ENCODE measurements around the gene GPSM1. TPM values are rescaled to one million over a fixed set of nuclear protein-coding genes. Genes with fewer than 3 reads are reported as not detected.

The GPSM1 gene
- total RNA-seq, 1 donor from 2014 or later = 1.9 TPM

DNA sequence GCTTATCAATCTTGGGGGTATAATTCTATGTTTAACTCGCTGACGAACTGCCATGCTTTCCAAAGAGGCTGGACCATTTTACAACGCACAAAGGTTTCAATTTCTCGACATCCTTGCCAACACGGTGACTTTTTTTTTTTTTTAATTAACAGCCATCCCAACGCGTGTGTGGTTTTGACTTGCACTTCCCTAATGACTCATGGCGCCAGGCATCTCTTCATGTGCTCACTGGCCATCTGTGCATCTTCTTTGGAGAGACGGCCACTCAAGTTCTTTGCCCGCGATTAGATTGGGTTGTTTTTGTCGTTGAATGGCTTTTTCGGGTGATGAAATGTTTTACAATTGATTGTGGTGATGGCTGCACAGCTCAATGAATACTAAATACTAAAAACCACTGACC is 58.7 kb downstream of the GPSM1 start:
- Mint-ChIP-seq H3K36me3 (ENCODE audit: low read depth) (peaks cover 75% of the 10 kb centered on the region), H3K27me3 (no peaks in the 10 kb centered on the region), H3K4me1 (no peaks in the 10 kb centered on the region), H3K27ac (no peak overlapping the region), H3K4me3 (no peak overlapping the region), H3K9me3 (no peaks in the 10 kb centered on the region)
- POLR2A ChIA-PET = no interaction called here
- CTCF ChIA-PET = no interaction called here
- DNase-seq (no peak), ATAC-seq (ENCODE audit: low read depth) (no peak)
- intact Hi-C loops (cut with micrococcal nuclease) = no loop called here
- TF ChIP-seq, protein P1, sequence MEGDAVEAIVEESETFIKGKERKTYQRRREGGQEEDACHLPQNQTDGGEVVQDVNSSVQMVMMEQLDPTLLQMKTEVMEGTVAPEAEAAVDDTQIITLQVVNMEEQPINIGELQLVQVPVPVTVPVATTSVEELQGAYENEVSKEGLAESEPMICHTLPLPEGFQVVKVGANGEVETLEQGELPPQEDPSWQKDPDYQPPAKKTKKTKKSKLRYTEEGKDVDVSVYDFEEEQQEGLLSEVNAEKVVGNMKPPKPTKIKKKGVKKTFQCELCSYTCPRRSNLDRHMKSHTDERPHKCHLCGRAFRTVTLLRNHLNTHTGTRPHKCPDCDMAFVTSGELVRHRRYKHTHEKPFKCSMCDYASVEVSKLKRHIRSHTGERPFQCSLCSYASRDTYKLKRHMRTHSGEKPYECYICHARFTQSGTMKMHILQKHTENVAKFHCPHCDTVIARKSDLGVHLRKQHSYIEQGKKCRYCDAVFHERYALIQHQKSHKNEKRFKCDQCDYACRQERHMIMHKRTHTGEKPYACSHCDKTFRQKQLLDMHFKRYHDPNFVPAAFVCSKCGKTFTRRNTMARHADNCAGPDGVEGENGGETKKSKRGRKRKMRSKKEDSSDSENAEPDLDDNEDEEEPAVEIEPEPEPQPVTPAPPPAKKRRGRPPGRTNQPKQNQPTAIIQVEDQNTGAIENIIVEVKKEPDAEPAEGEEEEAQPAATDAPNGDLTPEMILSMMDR (IDR thresholded peaks at IDR 0.05) = no peak

- ATAC-seq (ENCODE audit: low read depth) (no peak), DNase-seq (no peak)
- Mint-ChIP-seq H3K4me1 (no peaks in the 10 kb centered on the region), H3K4me3 (no peak overlapping the region), H3K9me3 (no peaks in the 10 kb centered on the region), H3K27me3 (no peaks in the 10 kb centered on the region), H3K27ac (no peak overlapping the region), H3K36me3 (ENCODE audit: low read depth) (peaks cover 78% of the 10 kb centered on the region)
- TF ChIP-seq, protein P1 (IDR thresholded peaks at IDR 0.05) = no peak
- intact Hi-C loops (cut with micrococcal nuclease) = no loop called here
- ChIA-PET POLR2A (no interaction called here), CTCF (no interaction called here)
These were observed 59.9 kb downstream of the GPSM1 start for GRCh38 chr9:136387217-136387616.

- ChIA-PET CTCF (interaction anchor here (1.3 kb wide), 1 partner anchor 8 kb away, joined by 3 read pairs; no protein-coding TSS in a partner anchor), POLR2A (interaction anchor here (1.0 kb wide), 1 partner anchor 14 kb away, joined by 3 read pairs; no protein-coding TSS in a partner anchor)
- Mint-ChIP-seq H3K27ac (no peak overlapping the region), H3K4me3 (no peak overlapping the region), H3K27me3 (no peaks in the 10 kb centered on the region), H3K9me3 (no peaks in the 10 kb centered on the region), H3K4me1 (no peaks in the 10 kb centered on the region), H3K36me3 (ENCODE audit: low read depth) (peaks cover 79% of the 10 kb centered on the region)
- ATAC-seq (ENCODE audit: low read depth) (no peak), DNase-seq (no peak)
- TF ChIP-seq, protein P1 (IDR thresholded peaks at IDR 0.05) = no peak
- intact Hi-C loops (cut with micrococcal nuclease) = no loop called here
These were observed 62.1 kb downstream of the GPSM1 start for GRCh38 chr9:136389396-136389795.

DNA sequence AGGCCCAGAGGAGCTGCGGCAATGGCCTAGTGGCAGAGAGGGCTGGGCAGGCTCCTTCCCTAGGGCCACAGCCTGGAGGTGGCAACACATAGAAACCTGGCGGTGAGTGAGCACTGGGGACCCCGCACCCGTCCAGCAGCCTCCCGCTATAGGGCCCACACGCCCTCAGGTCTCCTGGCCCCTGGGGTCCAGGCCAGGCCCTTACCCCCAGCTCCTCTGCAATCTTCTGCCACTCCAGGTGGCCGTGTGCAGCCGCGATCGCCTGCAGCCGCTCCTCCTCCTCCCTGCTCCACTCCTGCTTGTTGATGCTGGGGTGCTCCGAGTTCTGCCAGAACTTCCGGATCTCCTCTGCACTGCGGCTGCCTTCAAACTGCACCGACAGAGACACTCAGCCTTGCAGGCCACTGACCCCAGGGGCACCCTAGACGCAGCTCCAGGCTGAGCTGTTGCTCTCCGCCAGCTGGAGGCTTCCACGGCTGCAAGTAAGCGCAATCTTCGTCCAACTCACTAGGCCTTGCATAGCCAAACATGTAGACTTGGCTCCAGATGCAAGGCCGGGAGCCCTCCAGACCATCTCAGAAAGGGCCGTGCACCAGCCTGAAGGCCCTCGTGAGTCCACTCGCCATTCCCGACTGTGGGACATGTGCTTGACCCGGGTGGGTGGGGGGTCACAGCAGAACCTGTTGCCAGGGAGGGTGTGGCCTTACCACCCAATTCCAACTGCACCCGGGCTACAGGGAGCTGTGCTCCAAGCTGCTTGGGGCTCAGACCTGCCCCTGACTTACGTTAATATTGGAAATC is 64.6 kb downstream of the GPSM1 start:
- intact Hi-C loops (cut with micrococcal nuclease) = no loop called here
- TF ChIP-seq, protein P1 (IDR thresholded peaks at IDR 0.05) = no peak
- H3K27ac Mint-ChIP-seq = no peak overlapping the region
- ATAC-seq (ENCODE audit: low read depth) (no peak), DNase-seq (no peak)
- no peaks in the 10 kb centered on the region for H3K4me1 Mint-ChIP-seq
- ChIA-PET POLR2A (interaction anchor here (1.0 to 1.6 kb wide), 2 partner anchors 22 to 29 kb away, joined by 3 to 5 read pairs; partner anchors contain the start of gene DNLZ), CTCF (interaction anchor here (0.8 to 0.9 kb wide), 2 partner anchors 25 to 28 kb away, joined by 3 read pairs; partner anchors contain the start of gene DNLZ)
- no peaks in the 10 kb centered on the region for H3K9me3 Mint-ChIP-seq
- peaks cover 80% of the 10 kb centered on the region for H3K36me3 Mint-ChIP-seq (ENCODE audit: low read depth)
- H3K27me3 Mint-ChIP-seq = no peaks in the 10 kb centered on the region
- H3K4me3 Mint-ChIP-seq = no peak overlapping the region
